Sciatic nerve (tissue), 2 donors: ENCODE measurements around the gene GTPBP2. TPM values are rescaled to one million over a fixed set of nuclear protein-coding genes. Genes with fewer than 3 reads are reported as not detected.

Experiments used
- ATAC-seq: fragments of 200-7000 bp; cut with Tn5 transposase; one replicate; pipeline ENCODE4 v1.9.1; 2020; ENCODE audit warnings: mild to moderate bottlenecking, moderate library complexity
- DNase-seq: peaks from one replicate; pipeline ENCODE4 v3.0.0-alpha.2; 2020; ENCODE audit warnings: low spot score
- intact Hi-C: fragments of 100-400 bp; cut with DNase I; formaldehyde crosslinking; loops from one replicate; pipeline ENCODE4 v1.14.2; 2022
- total RNA-seq: library from RNA; stranded (reverse); fragmentation: NEBNext Ultra II Directional; extraction: Animal tissue kit (Norgen Biotek cat#: 25700); gene quantifications from one replicate; pipeline ENCODE4 v1.2.1, GENCODE V29; 2021
- donor health status: DM: no; HTN: no; CAD: no.
- donor health status: DM: no; HTN: no; CAD: no.

Gene GTPBP2
- 60.6 TPM for total RNA-seq

DNA sequence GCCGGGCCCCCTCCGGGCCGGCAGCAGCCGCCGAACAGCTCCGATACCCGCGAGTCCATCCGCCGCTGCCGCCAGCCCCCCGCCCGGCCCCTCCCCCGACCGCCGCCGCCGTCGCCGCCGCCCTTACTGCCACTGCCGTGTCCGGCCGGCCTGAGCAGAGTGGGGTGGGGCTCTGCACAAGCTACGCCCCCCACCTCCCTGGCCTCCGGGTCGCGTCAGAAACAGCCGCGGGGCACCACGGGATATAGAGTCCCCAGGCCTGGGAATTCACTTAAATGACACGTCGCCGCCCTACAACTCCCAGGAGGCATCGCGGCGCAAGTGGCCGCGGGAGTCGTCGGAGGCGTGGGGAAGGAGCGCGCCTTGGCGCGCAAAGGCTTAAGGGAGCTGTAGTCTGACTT lies at the start of gene GTPBP2:
Gene GTPBP2, minus strand, starts transcription at position 161 of the 401 bp plus-strand sequence. Its CDS starts 102 bp downstream, at position 59.
- intact Hi-C loops = no loop called here
- peak; percentile 99 for DNase-seq
- ATAC-seq = peak; percentile 94

GRCh38 chr6:43678341-43678740 lies 49.3 kb upstream of the GTPBP2 start:
- DNase-seq = no peak
- intact Hi-C loops = no loop called here
- ATAC-seq = no peak

DNA sequence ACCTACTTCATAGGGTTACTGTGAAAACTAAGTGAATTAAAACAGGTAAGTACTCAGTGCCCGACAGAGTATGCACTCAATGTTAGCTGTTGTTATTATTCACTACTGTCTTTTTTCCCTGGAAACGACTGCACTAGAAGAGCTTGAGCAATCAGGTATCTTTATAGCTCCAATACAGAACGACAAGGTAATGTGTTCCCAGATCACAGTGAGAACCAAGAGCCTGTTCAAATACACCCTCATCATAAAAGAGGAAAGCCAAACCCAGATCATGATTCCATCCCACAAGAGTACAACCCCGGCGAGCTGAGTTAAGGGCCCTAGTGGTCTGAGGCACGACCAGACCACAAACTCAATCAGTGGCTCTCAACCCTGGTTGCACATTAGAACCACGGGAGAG lies 48.7 kb upstream of the GTPBP2 start:
- ATAC-seq (no peak), DNase-seq (no peak)
- intact Hi-C loops = no loop called here

GRCh38 chr6:43676962-43677606 lies 48.0 kb upstream of the GTPBP2 start:
- ATAC-seq (no peak), DNase-seq (no peak)
- intact Hi-C loops = no loop called here

- DNase-seq = no peak
- intact Hi-C loops = no loop called here
- no peak for ATAC-seq
Measured at GRCh38 chr6:43674921-43675320, 45.9 kb upstream of the GTPBP2 start.

- intact Hi-C loops = no loop called here
- ATAC-seq = no peak
- DNase-seq = no peak
Measured at GRCh38 chr6:43674291-43674690, 45.2 kb upstream of the GTPBP2 start.

DNA sequence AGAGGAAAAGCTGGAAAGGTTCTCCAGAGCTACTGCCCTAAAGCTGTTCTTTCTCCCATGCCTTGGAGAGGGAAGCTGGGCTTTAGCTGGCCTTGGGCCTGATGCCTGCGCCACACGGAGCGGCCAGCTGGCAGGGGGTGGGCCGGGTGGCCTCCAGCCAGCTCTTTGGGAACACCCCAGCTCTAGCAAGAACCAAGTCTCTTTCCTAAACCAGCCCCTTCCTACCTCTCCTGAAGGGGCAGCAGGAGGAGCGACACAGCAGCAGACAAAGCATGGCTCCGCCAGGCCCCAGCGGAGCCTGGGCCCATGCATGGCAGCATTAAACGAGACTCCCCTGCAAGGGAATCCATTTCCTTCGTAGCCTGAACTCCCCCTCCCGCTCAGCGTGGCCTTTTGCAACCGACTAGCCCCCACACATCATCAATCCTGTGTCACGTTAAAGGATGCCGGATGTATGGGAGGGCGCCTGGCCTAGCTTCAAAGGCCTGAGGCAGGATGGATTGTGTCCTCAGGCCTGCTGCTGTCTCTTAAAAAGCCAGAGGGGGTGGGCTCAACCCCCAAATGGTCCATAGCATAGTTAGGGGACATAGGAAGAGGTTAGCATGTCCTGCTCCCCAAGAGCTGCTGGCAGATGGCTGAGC lies 44.5 kb upstream of the GTPBP2 start:
- DNase-seq (no peak), ATAC-seq (no peak)
- intact Hi-C loops = no loop called here

GRCh38 chr6:43671801-43672690 lies 43.0 kb upstream of the GTPBP2 start:
- intact Hi-C loops = no loop called here
- DNase-seq (no peak), ATAC-seq (peak; percentile 0)

- no peak for DNase-seq
- ATAC-seq = no peak
- intact Hi-C loops = no loop called here
Measured at GRCh38 chr6:43671011-43671800, 42.1 kb upstream of the GTPBP2 start.

DNA sequence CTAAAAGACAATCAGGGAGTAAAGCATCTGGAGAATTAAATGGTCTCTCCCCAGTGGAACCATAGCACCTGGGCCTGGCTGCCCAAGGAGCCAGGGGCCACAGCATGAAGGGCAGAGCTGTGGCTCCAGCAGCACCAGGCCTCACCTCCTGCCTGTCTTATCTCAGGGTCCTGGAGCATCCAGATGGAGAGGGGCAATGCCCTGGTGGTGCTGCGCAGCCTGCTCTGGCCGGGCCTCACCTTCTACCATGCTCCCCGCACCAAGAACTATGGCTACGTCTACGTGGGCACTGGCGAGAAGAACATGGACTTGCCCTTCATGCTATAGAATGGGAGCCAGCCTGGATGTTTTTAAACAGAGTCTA lies 41.5 kb upstream of the GTPBP2 start:
- intact Hi-C loops = no loop called here
- DNase-seq (no peak), ATAC-seq (no peak)

DNA sequence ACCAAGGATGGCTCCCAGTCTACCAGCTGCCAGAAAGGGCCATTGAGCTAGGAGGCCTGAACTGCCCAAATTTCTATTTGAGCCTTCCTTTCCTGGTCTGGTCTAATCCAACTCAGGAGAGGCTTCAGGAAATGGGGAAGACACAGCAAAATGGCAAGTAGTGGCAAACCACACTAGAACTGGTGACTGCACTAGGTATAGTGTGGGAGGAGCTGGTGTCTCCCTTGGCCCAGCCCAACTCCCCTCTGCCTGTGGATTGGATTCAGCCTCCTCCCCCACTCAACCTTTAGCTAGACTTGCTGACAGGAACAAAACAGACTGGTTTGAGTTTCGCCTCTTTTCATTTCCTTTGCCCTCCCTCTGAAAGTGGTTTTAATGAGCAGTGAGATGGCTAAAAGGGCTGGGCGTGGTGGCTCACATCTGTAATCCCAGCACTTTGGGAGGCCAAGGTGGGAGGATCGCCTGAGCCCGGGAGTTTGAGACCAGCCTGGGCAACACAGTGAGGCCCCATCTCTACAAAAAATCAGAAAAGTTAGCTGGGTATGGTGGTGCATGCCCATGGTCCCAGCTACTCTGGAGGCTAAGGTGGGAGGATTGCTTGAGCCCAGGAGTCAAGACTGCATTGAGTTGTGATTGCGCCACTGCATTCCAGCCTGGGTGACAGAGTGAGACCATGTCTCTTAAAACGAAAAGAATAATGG lies 41.0 kb upstream of the GTPBP2 start:
- intact Hi-C loops = loop anchor here (5.0 kb wide), 2 partner anchors 102 to 407 kb away; partner anchors contain the start of gene VEGFA
- ATAC-seq (peak; percentile 5), DNase-seq (no peak)

- peak; percentile 73 for ATAC-seq
- intact Hi-C loops = loop anchor here (5.0 kb wide), 2 partner anchors 103 to 408 kb away; partner anchors contain the start of gene VEGFA
- peak; percentile 78 for DNase-seq
Measured at GRCh38 chr6:43669050-43669921, 40.2 kb upstream of the GTPBP2 start.

- ATAC-seq (peak; percentile 33), DNase-seq (no peak)
- intact Hi-C loops = loop anchor here (5.0 kb wide), 2 partner anchors 104 to 409 kb away; partner anchors contain the start of gene VEGFA
Measured at GRCh38 chr6:43668151-43669028, 39.3 kb upstream of the GTPBP2 start.

- DNase-seq (peak; percentile 91), ATAC-seq (peak; percentile 59)
- intact Hi-C loops = loop anchor here (5.0 kb wide), 2 partner anchors 105 to 410 kb away; partner anchors contain the start of gene VEGFA
Measured at GRCh38 chr6:43667245-43668150, 38.4 kb upstream of the GTPBP2 start.

- no peak for DNase-seq
- ATAC-seq = no peak
- intact Hi-C loops = loop anchor here (5.0 kb wide), 2 partner anchors 106 to 411 kb away; partner anchors contain the start of gene VEGFA
Measured at GRCh38 chr6:43666196-43666920, 37.3 kb upstream of the GTPBP2 start.
